Kidney glomerular epithelial cell (primary cell): ENCODE results near the gene CTSO.

Experiments used
- DNase-seq: peaks from one replicate; lab custom pipeline; 2025; lab: John Stamatoyannopoulos, UW

CTSO gene

GRCh38 chr4:155953151-155954117 lies at the start of gene CTSO:
Gene CTSO (minus strand): TSS chr4:155953866. CDS start chr4:155953847, 19 bp downstream.
- peak; percentile 81 for DNase-seq

GRCh38 chr4:156000491-156000890 lies 46.8 kb upstream of the CTSO start:
- no peak for DNase-seq

GRCh38 chr4:155999725-156000124 lies 46.1 kb upstream of the CTSO start:
- no peak for DNase-seq

- DNase-seq, result no peak
These were observed 41.4 kb upstream of the CTSO start for GRCh38 chr4:155995069-155995468.

- DNase-seq, result no peak
These were observed 30.6 kb upstream of the CTSO start for GRCh38 chr4:155984106-155984797.

- DNase-seq, result no peak
These were observed 29.2 kb upstream of the CTSO start for GRCh38 chr4:155982736-155983385.

- no peak for DNase-seq
These were observed 25.1 kb upstream of the CTSO start for GRCh38 chr4:155978810-155979209.

GRCh38 chr4:155975511-155975910 lies 21.8 kb upstream of the CTSO start:
- DNase-seq, result no peak

- no peak for DNase-seq
These were observed 21.3 kb upstream of the CTSO start for GRCh38 chr4:155974996-155975395.

- no peak for DNase-seq
These were observed 20.7 kb upstream of the CTSO start for GRCh38 chr4:155974476-155974749.

- DNase-seq, result peak; percentile 23
These were observed 20.2 kb upstream of the CTSO start for GRCh38 chr4:155973639-155974475.

- DNase-seq, result peak; percentile 20
These were observed 18.4 kb upstream of the CTSO start for GRCh38 chr4:155972098-155972497.

- peak; percentile 72 for DNase-seq
These were observed 13.2 kb upstream of the CTSO start for GRCh38 chr4:155966731-155967395.

GRCh38 chr4:155966171-155966570 lies 12.5 kb upstream of the CTSO start:
- DNase-seq, result no peak

GRCh38 chr4:155964016-155964891 lies 10.6 kb upstream of the CTSO start:
- DNase-seq, result no peak

GRCh38 chr4:155962767-155963166 lies 9.1 kb upstream of the CTSO start:
- DNase-seq, result no peak

GRCh38 chr4:155961575-155961974 lies 7.9 kb upstream of the CTSO start:
- DNase-seq, result no peak

- no peak for DNase-seq
These were observed 6.9 kb upstream of the CTSO start for GRCh38 chr4:155960522-155960921.

- DNase-seq, result no peak
These were observed 5.8 kb upstream of the CTSO start for GRCh38 chr4:155959417-155959816.

- no peak for DNase-seq
These were observed 2.8 kb upstream of the CTSO start for GRCh38 chr4:155956461-155956860.
